Ovary (tissue), 9 donors: ENCODE measurements around the gene CLRN2. TPM values are rescaled to one million over a fixed set of nuclear protein-coding genes. Genes with fewer than 3 reads are reported as not detected.

Experiments
- DNase-seq, 5 donors: peaks; one replicate each; pipeline ENCODE4 v3.0.0-alpha.2; 2019 to 2020
- H3K27ac ChIP-seq, 2 donors: fragments of 200-600 bp; one replicate each; pipeline versions ENCODE4 v1.5.1 to v1.8.0; 2019 to 2022
- H3K27me3 ChIP-seq: fragments of 200-600 bp; one replicate; pipeline ENCODE4 v1.8.0; 2022
- H3K36me3 ChIP-seq: fragments of 200-600 bp; sonication (generic); one replicate; pipeline ENCODE4 v1.5.1; 2019
- H3K4me1 ChIP-seq: one replicate; pipeline ENCODE4 v1.8.1; 2013; ENCODE audit warnings: mild to moderate bottlenecking, moderate library complexity; ENCODE audit not compliant: insufficient read depth
- H3K4me3 ChIP-seq: fragments of 200-600 bp; sonication (generic); one replicate; pipeline ENCODE4 v1.5.1; 2017
- H3K9me3 ChIP-seq, 2 donors: fragments of 200-600 bp in 1 of 2; sonication (generic) in 1 of 2; one replicate each; pipeline versions ENCODE4 v1.5.1 to v1.8.1; 2013 to 2019; ENCODE audit warnings: mild to moderate bottlenecking in 1 of 2, moderate library complexity in 1 of 2
- EP300 ChIP-seq: sonication (generic); formaldehyde crosslinking; IDR thresholded peaks from one replicate; pipeline ENCODE4 v1.6.1; 2017; ENCODE audit warnings: antibody characterized with exemption
- POLR2A ChIP-seq: fragments of 450-650 bp; IDR thresholded peaks from one replicate; pipeline ENCODE4 v1.6.1; 2017; ENCODE audit warnings: antibody characterized with exemption, mild to moderate bottlenecking, moderate library complexity
- WGBS, 3 donors: extraction: QIAGEN DNeasy Blood & Tissue Kit in 1 of 3; methylation state at CpG; one replicate each; pipeline versions ENCODE4 v1.1.5 to v1.1.7; 2013 to 2017; 5-methylcytosine and 5-hydroxymethylcytosine counted together
- intact Hi-C, 4 donors: fragments of 100-400 bp; cut with DNase I; formaldehyde crosslinking; loops; one replicate each; pipeline versions ENCODE4 v1.11.0 to v1.15.1; 2022 to 2023
- polyA plus RNA-seq, 2 donors: library from polyadenylated mRNA; stranded (reverse); fragments of 200-250 nt in 1 of 2; fragments of 350-450 nt in 1 of 2; fragmentation: Illumina TruSeq in 1 of 2; extraction: RNeasy Lipid Tissue Mini Kit (QIAGEN cat#74804) in 1 of 2; gene quantifications; one replicate each; pipeline ENCODE4 v1.2.3, GENCODE V29; 2013 to 2014
- total RNA-seq, 7 donors: library from RNA; depleted of rRNA in 2 of 7; stranded (reverse); fragments of >200 nt in 2 of 7; fragmentation: NEBNext Ultra II Directional in 3 of 7; extraction: Animal tissue kit (Norgen Biotek cat#: 25700) in 3 of 7; gene quantifications; one replicate each; pipeline versions ENCODE4 v1.1.0 to v1.2.4, GENCODE V29; 2016 to 2023
- TF ChIP-seq, protein P1 (sequence below), 3 donors: fragments of 450-650 bp in 2 of 3; fragments of 200-600 bp in 1 of 3; IDR thresholded peaks; one replicate each; pipeline versions ENCODE4 v1.5.1 to v1.8.0; 2016 to 2022; ENCODE audit warnings: antibody characterized with exemption in 3 of 3, mild to moderate bottlenecking in 1 of 3
- donor health status: DM: no; HTN: no; CAD: no; lungs with moderate emphysema.
- donor health status: DM: no; HTN: no; CAD: no.
- donor health status: Bipolar disorder and iron deficiency.
- donor health status: DM: yes; HTN: yes; CAD: no.
- donor health status: DM: no; HTN: no; CAD: no.
- donor health status: DM: yes; HTN: yes; CAD: no.

Gene CLRN2
- total and polyA plus RNA-seq, 9 donors: not detected

DNA sequence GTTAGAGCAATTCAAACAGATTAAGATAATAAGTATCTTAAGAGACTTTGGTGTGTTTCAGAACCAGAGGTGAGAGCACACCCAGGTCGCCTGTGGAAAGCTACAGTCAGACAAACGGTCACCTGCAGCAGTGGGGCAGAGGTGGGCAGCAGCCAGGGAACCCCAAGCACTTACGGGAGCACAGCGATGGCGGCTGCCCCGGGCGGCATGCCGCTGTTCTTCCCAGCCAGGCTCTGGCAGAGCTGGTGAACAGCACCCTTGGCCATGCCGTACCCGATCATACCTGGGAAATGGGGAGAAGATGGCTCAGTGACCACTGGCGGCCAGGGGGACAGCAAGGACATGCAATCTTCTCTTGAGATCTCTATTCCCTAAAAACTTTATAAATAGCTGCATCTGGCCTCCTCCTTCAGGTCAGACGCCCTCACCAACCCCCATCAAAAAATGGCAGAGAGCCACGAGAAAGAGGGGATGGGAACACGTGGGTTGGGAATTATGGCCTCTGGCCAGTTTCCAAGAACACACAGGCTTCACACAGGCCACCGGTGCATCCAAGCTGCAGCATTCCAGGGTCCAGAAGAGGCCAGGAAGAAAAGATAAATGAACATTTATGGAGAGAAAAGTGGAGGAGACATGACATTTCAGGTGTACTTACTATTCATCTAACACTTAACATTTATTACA lies 22.8 kb upstream of the CLRN2 start:
- Histone ChIP-seq H3K9me3 (no peaks in the 10 kb centered on the region), H3K27ac (no peak overlapping the region), H3K36me3 (no peaks in the 10 kb centered on the region), H3K27me3 (no peaks in the 10 kb centered on the region), H3K4me3 (no peak overlapping the region), H3K4me1 (no peaks in the 10 kb centered on the region)
- DNase-seq: no peak
- TF ChIP-seq, protein P1, sequence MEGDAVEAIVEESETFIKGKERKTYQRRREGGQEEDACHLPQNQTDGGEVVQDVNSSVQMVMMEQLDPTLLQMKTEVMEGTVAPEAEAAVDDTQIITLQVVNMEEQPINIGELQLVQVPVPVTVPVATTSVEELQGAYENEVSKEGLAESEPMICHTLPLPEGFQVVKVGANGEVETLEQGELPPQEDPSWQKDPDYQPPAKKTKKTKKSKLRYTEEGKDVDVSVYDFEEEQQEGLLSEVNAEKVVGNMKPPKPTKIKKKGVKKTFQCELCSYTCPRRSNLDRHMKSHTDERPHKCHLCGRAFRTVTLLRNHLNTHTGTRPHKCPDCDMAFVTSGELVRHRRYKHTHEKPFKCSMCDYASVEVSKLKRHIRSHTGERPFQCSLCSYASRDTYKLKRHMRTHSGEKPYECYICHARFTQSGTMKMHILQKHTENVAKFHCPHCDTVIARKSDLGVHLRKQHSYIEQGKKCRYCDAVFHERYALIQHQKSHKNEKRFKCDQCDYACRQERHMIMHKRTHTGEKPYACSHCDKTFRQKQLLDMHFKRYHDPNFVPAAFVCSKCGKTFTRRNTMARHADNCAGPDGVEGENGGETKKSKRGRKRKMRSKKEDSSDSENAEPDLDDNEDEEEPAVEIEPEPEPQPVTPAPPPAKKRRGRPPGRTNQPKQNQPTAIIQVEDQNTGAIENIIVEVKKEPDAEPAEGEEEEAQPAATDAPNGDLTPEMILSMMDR (IDR thresholded peaks at IDR 0.05): no peak
- TF ChIP-seq EP300: no peak
- no peak for TF ChIP-seq POLR2A
- intact Hi-C loops: no loop called here
- 77 to 80% (median 79%) methylated on average over 15 of the region's 15 CpGs for WGBS, 3 donors

DNA sequence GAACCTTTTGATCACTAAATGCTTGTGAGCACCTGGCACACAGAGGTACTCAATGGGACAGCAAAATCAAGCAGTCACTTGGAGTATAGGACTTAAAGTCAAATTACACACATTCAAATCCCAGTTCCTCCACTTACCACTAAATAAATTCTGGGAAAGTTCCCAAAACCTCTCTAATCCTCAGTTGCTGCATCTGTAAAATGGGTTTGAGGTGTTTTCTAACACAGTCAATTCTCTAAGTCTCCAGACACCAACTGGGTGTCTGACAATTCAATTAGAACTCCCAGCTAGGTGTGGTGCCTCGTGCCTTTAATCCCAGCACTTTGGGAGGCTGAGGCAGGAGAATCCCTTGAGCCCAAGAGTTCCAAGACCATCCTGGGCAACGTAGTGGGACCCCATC lies 22.1 kb upstream of the CLRN2 start:
- 91 to 95% (median 94%) methylated on average over 2 of the region's 2 CpGs for WGBS, 3 donors
- no peak overlapping the region for H3K27ac ChIP-seq
- no peak overlapping the region for H3K4me3 ChIP-seq
- no peaks in the 10 kb centered on the region for H3K9me3 ChIP-seq
- H3K36me3 ChIP-seq: no peaks in the 10 kb centered on the region
- H3K4me1 ChIP-seq: no peaks in the 10 kb centered on the region
- intact Hi-C loops: no loop called here
- TF ChIP-seq POLR2A (no peak), EP300 (no peak)
- TF ChIP-seq, protein P1 (IDR thresholded peaks at IDR 0.05): no peak
- H3K27me3 ChIP-seq: no peaks in the 10 kb centered on the region
- no peak for DNase-seq

DNA sequence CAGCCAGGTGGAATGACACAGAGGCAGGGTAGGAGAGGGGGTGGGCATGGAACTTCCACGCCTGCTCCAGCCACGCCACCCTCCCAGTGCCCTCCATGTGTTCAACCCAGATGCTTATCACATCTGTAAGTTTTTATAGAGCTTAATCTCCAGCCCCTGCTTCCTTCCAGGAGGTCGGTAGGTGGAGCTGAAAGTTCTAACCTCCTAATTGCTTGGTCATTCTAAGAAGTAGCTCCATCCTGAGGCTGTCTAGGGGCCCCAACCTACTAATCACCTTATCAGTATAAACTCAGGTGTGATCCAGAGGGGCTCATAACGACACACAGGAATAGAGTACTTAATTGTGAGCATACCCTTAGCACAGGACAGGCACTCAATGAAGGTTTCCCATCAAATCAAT lies 21.3 kb upstream of the CLRN2 start:
- Histone ChIP-seq H3K27ac (no peak overlapping the region), H3K4me3 (no peak overlapping the region), H3K27me3 (no peaks in the 10 kb centered on the region), H3K9me3 (no peaks in the 10 kb centered on the region), H3K36me3 (no peaks in the 10 kb centered on the region), H3K4me1 (peaks cover 1% of the 10 kb centered on the region)
- intact Hi-C loops: no loop called here
- no peak for DNase-seq
- 83 to 88% (median 88%) methylated on average over 4 of the region's 4 CpGs for WGBS, 3 donors
- TF ChIP-seq POLR2A (no peak), EP300 (no peak)
- TF ChIP-seq, protein P1 (IDR thresholded peaks at IDR 0.05): no peak

DNA sequence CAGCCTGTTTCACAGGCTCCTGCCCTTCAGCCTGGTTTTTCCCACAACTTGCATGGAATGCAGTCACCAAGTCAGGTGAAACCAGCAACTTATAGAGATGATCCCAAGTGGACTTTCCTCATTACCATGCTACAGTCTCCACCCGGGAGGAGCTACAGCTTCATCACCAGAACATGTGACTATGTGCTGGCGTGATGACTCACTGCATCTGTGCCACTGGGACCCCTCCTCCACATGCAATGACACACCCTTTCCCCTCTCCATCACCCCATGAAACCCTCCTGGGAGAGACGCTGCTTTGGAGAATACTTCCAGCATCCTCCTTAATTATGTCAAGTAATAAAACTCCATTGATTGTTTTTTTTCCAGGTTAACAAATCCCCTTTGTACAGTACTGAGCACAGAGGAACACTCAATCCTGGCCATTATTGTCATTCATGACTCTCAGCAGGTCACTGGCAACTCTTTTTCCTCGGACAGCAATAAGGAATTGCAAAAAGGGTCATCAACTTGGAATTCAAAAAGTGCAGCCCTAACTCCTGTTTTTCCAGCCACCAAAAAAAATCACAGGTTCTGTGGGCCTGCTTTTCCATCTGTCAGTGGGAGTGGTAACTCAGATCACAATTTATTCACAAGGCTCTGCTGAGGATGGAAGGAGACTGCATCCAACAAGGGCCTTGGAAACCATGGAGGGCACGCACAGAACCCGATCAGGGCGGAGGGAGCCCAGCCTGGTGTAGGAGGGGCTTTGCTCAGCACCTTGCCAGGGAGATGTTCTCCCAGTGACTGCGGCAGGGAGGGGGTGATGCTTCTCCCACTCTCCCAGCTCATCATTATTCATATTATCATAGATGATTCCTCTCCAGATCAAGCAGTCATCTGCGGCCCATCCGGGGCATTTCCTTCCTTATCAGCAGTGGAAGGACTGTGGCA lies 20.4 kb upstream of the CLRN2 start:
- DNase-seq: no peak
- Histone ChIP-seq H3K4me3 (no peak overlapping the region), H3K36me3 (no peaks in the 10 kb centered on the region), H3K4me1 (peaks cover 1% of the 10 kb centered on the region), H3K27ac (no peak overlapping the region), H3K9me3 (no peaks in the 10 kb centered on the region), H3K27me3 (no peaks in the 10 kb centered on the region)
- intact Hi-C loops: no loop called here
- 77 to 88% (median 85%) methylated on average over 10 of the region's 10 CpGs for WGBS, 3 donors
- no peak for TF ChIP-seq EP300
- no peak for TF ChIP-seq POLR2A
- TF ChIP-seq, protein P1 (IDR thresholded peaks at IDR 0.05): no peak
